OCI-LY7 (cell line): Measurements from ENCODE around the gene COL23A1. TPM values are rescaled to one million over a fixed set of nuclear protein-coding genes. Genes with fewer than 3 reads are reported as not detected.

Experiments
- BruUV-seq: library from RNA; stranded (reverse); fragments of 400-500 nt; replicated peaks from 2 replicates; lab custom pipeline; 2021; lab: Mats Ljungman, UMichigan
- CTCF ChIA-PET: fragments of 300-600 bp; sonication (Branson Sonifier 250); formaldehyde crosslinking; loops from one replicate; lab custom pipeline; 2022; ENCODE audit warnings: antibody characterized with exemption; ENCODE audit not compliant: unreplicated experiment; lab: Charles Lee
- POLR2A ChIA-PET: fragments of 300-600 bp; sonication (Branson Sonifier 250); formaldehyde crosslinking; loops from one replicate; lab custom pipeline; 2022; ENCODE audit warnings: antibody characterized with exemption; lab: Charles Lee
- DNase-seq: peaks from one replicate; pipeline ENCODE4 v3.0.0-alpha.2; 2015; ENCODE audit warnings: low spot score
- H2AFZ ChIP-seq: fragments of 200-600 bp; sonication (generic), shearing (Covaris generic); 2 replicates; pipeline ENCODE4 v1.6.1; 2014; ENCODE audit warnings: mild to moderate bottlenecking, antibody characterized with exemption, low read length, moderate library complexity
- H3K27ac ChIP-seq: fragments of 200-600 bp; sonication (generic); 2 replicates; pipeline ENCODE4 v1.5.1; 2014; ENCODE audit warnings: mixed run types, low read depth, mild to moderate bottlenecking, moderate library complexity, low read length, inconsistent platforms; ENCODE audit not compliant: poor library complexity, severe bottlenecking
- H3K36me3 ChIP-seq: fragments of 200-600 bp; sonication (generic); 2 replicates; pipeline ENCODE4 v1.6.1; 2014; ENCODE audit warnings: mild to moderate bottlenecking, antibody characterized with exemption, low read length, moderate library complexity, mixed read lengths; ENCODE audit not compliant: insufficient read depth
- H3K4me1 ChIP-seq: fragments of 200-600 bp; sonication (generic); 2 replicates; pipeline ENCODE4 v1.5.1; 2014; ENCODE audit warnings: mild to moderate bottlenecking, low read length; ENCODE audit not compliant: insufficient read depth, poor library complexity, severe bottlenecking
- H3K4me2 ChIP-seq: fragments of 200-600 bp; sonication (generic); 2 replicates; pipeline ENCODE4 v1.6.1; 2014; ENCODE audit warnings: mild to moderate bottlenecking, low read length
- H3K4me3 ChIP-seq: fragments of 200-600 bp; sonication (generic); 2 replicates; pipeline ENCODE4 v1.5.1; 2014; ENCODE audit warnings: mild to moderate bottlenecking, low read depth, low read length; ENCODE audit not compliant: poor library complexity, severe bottlenecking
- H3K79me2 ChIP-seq: fragments of 200-600 bp; sonication (generic); 2 replicates; pipeline ENCODE4 v1.6.1; 2016; ENCODE audit warnings: low read depth, mild to moderate bottlenecking, low read length, moderate library complexity, mixed read lengths; ENCODE audit not compliant: insufficient read depth
- H3K9me2 ChIP-seq: fragments of 200-600 bp; sonication (generic); 2 replicates; pipeline ENCODE4 v1.6.1; 2016; ENCODE audit warnings: mild to moderate bottlenecking, low read length, mixed read lengths; ENCODE audit not compliant: insufficient read depth
- H3K9me3 ChIP-seq: fragments of 200-600 bp; sonication (generic); 2 replicates; pipeline ENCODE4 v1.6.1; 2014; ENCODE audit warnings: mild to moderate bottlenecking, mixed run types, low read length, mixed read lengths
- H4K20me1 ChIP-seq: fragments of 200-600 bp; sonication (generic); 2 replicates; pipeline ENCODE4 v1.6.1; 2014; ENCODE audit warnings: mild to moderate bottlenecking, antibody characterized with exemption, low read length, moderate library complexity, mixed read lengths; ENCODE audit not compliant: insufficient read depth
- EZH2phosphoT487 ChIP-seq: fragments of 200-600 bp; sonication (generic); IDR thresholded peaks from 2 replicates; pipeline ENCODE4 v1.6.1; 2018; ENCODE audit warnings: low read depth, borderline replicate concordance, mild to moderate bottlenecking, mixed run types, antibody characterized with exemption, low read length, moderate library complexity, mixed read lengths
- intact Hi-C: fragments of 100-400 bp; cut with micrococcal nuclease; formaldehyde crosslinking; loops from one replicate; pipeline ENCODE4 v1.10.0; 2022; ENCODE audit not compliant: unreplicated experiment
- total RNA-seq, 2 experiments: library from RNA; depleted of rRNA in 1 of 2; stranded (reverse); fragments of >200 nt in 1 of 2; shearing (Covaris generic) in 1 of 2; gene quantifications; 2 replicates each; pipeline ENCODE4 v1.2.3, GENCODE V29; 2014 to 2022
- TF ChIP-seq, protein P1 (sequence below): fragments of 200-600 bp; sonication (generic); conservative IDR thresholded peaks from 2 replicates; pipeline ENCODE4 v1.5.1; 2014; ENCODE audit warnings: mild to moderate bottlenecking, antibody characterized with exemption, low read length, moderate library complexity, mixed read lengths

Gene COL23A1
- total RNA-seq, 2 experiments from 2014 or later: 0.53 TPM; not detected in 1

DNA sequence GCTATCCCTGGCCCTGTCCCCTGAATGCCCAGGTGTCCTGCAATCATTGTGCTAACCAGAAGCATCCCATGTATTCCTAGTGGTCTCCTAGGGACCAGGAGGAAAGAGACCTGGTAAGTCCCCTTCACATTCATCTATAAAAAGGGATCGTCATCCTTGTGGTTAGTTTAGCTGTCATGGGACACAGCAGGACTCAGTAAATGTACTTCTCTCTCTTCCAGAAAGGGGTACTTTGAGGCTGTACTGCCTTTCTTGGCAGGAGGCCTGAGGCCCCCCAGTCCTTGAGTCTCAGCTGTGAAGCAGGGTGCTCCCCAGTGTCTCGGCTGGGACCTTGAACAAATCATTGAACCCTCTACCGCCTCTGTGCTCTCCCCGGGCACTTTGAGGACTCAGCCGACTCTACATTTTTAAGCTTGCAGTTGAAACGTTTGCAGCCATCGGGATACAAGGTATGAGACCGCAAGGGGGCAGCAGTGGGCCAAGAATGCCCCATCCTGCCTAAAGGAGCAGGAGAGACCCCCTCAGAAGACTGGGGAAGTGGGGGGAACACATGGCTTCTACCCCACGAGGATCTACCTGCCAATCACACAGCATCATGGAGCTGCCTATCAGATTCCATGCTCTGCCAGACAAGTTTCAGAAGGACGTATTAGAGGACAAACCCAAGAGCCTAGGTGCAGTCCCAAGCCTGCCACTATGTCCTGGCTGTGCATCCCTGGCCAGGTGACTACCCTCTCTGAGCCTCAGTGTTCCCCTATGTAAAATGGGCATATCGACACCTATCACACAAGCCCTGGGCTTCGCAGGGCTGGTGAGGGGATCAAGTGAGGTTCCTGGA is 355.2 kb downstream of the COL23A1 start:
- Histone ChIP-seq H3K79me2 (peaks cover 22% of the 10 kb centered on the region), H4K20me1 (peaks cover 9% of the 10 kb centered on the region; the same call in 1 of the 2 replicates), H3K9me2 (no peaks in the 10 kb centered on the region), H2AFZ (peak overlapping the region; percentile 51; the same call in 1 of the 2 replicates), H3K4me3 (no peak overlapping the region), H3K36me3 (peaks cover 21% of the 10 kb centered on the region), H3K4me2 (0 out of 2 replicates have a peak overlapping the region, but pooled peaks have one; percentile 3), H3K27ac (no peak overlapping the region), H3K9me3 (no peaks in the 10 kb centered on the region), H3K4me1 (peaks cover 51% of the 10 kb centered on the region)
- BruUV-seq: no TSS peak
- ChIA-PET CTCF (interaction anchor here (0.7 to 1.0 kb wide), 2 partner anchors 16 to 76 kb away, joined by 3 read pairs; no protein-coding TSS in a partner anchor), POLR2A (interaction anchor here (1.1 kb wide), 1 partner anchor 16 kb away, joined by 4 read pairs; no protein-coding TSS in a partner anchor)
- peak; percentile 85 for DNase-seq
- no peak for TF ChIP-seq EZH2phosphoT487
- TF ChIP-seq, protein P1, sequence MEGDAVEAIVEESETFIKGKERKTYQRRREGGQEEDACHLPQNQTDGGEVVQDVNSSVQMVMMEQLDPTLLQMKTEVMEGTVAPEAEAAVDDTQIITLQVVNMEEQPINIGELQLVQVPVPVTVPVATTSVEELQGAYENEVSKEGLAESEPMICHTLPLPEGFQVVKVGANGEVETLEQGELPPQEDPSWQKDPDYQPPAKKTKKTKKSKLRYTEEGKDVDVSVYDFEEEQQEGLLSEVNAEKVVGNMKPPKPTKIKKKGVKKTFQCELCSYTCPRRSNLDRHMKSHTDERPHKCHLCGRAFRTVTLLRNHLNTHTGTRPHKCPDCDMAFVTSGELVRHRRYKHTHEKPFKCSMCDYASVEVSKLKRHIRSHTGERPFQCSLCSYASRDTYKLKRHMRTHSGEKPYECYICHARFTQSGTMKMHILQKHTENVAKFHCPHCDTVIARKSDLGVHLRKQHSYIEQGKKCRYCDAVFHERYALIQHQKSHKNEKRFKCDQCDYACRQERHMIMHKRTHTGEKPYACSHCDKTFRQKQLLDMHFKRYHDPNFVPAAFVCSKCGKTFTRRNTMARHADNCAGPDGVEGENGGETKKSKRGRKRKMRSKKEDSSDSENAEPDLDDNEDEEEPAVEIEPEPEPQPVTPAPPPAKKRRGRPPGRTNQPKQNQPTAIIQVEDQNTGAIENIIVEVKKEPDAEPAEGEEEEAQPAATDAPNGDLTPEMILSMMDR: peak; percentile 96
- intact Hi-C loops: loop anchor here (1.0 to 10.0 kb wide), 3 partner anchors 44 to 390 kb away; partner anchors contain the start of gene CLK4

DNA sequence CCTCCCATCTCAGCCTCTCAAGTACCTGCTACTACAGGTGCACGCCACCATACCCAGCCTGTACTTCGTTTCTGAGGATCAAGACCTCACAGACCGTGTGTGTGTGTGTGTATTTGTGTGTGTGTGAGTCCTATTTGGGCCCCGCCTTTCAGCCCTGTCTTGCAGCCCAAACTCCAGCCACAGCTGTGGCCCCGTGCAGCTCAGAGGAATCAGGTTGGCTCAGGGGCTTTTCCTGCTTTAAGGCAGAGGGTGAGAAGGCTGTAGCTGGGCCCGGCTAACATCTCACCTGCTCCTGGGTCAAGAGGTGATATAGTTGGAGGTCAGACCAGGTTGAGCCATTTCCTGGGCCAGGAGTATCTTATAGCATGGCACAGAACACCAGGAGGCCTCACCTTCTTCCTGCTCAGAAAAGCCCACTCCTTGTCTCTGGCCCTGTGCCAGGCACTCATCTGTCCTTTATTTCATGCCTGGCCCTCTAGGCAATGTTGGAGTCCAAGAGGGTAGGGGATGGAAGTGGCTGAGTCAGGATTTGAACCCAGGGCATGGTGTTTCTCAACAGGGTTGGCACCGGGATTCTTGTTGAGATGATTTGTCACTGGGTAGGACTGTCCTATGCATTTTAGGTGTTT is 356.0 kb downstream of the COL23A1 start:
- Histone ChIP-seq H3K9me2 (no peaks in the 10 kb centered on the region), H3K4me2 (no peak overlapping the region), H3K9me3 (no peaks in the 10 kb centered on the region), H2AFZ (peak overlapping the region; percentile 51; the same call in 1 of the 2 replicates), H4K20me1 (peaks cover 9% of the 10 kb centered on the region; the same call in 1 of the 2 replicates), H3K36me3 (peaks cover 28% of the 10 kb centered on the region), H3K27ac (no peak overlapping the region), H3K79me2 (peaks cover 29% of the 10 kb centered on the region), H3K4me3 (no peak overlapping the region), H3K4me1 (peaks cover 45% of the 10 kb centered on the region)
- ChIA-PET POLR2A (no interaction called here), CTCF (interaction anchor here (0.7 to 1.0 kb wide), 2 partner anchors 16 to 77 kb away, joined by 3 read pairs; no protein-coding TSS in a partner anchor)
- no peak for TF ChIP-seq EZH2phosphoT487
- TF ChIP-seq, protein P1: no peak
- no TSS peak for BruUV-seq
- intact Hi-C loops: loop anchor here (10.0 kb wide), 1 partner anchor 391 kb away; the partner anchor contains the start of gene CLK4
- no peak for DNase-seq
